Loucy (cell line): ENCODE results near the gene ARMH3.

Source experiments
- H2AFZ ChIP-seq: fragments of 200-600 bp; sonication (generic); 2 replicates; pipeline ENCODE4 v1.6.0; 2016; ENCODE audit warnings: antibody characterized with exemption, mild to moderate bottlenecking, low read length, moderate library complexity
- H3F3A ChIP-seq: fragments of 200-600 bp; 2 replicates; pipeline ENCODE4 v1.6.0; 2016; ENCODE audit warnings: antibody characterized with exemption, low read depth, mild to moderate bottlenecking
- H3K27me3 ChIP-seq: fragments of 200-600 bp; sonication (generic); 2 replicates; pipeline ENCODE4 v1.6.1; 2014; ENCODE audit warnings: low read length, mild to moderate bottlenecking; ENCODE audit not compliant: insufficient read depth, poor library complexity, severe bottlenecking
- H3K36me3 ChIP-seq: fragments of 200-600 bp; sonication (generic); 2 replicates; pipeline ENCODE4 v1.6.1; 2016; ENCODE audit warnings: low read length; ENCODE audit not compliant: insufficient read depth
- H3K4me1 ChIP-seq: fragments of 200-600 bp; sonication (generic); 2 replicates; pipeline ENCODE4 v1.5.1; 2014; ENCODE audit warnings: low read length, mild to moderate bottlenecking; ENCODE audit not compliant: insufficient read depth, poor library complexity, severe bottlenecking
- H3K4me2 ChIP-seq: fragments of 200-600 bp; sonication (generic); 2 replicates; pipeline ENCODE4 v1.6.0; 2014; ENCODE audit warnings: antibody characterized with exemption, low read length, low read depth, mild to moderate bottlenecking; ENCODE audit not compliant: poor library complexity, severe bottlenecking
- H3K4me3 ChIP-seq: fragments of 200-600 bp; sonication (generic); 2 replicates; pipeline ENCODE4 v1.5.1; 2014; ENCODE audit warnings: low read length, mild to moderate bottlenecking, mixed read lengths; ENCODE audit not compliant: poor library complexity, severe bottlenecking
- H3K79me2 ChIP-seq: fragments of 200-600 bp; sonication (generic); 2 replicates; pipeline ENCODE4 v1.6.1; 2014; ENCODE audit warnings: low read length; ENCODE audit not compliant: insufficient read depth
- H3K9ac ChIP-seq: fragments of 200-600 bp; sonication (generic); 2 replicates; pipeline ENCODE4 v1.6.0; 2014; ENCODE audit warnings: mild to moderate bottlenecking, low read depth, low read length, moderate library complexity; ENCODE audit not compliant: poor library complexity, severe bottlenecking
- H3K9me2 ChIP-seq: fragments of 200-600 bp; sonication (generic); replicated peaks from 2 replicates; pipeline ENCODE4 v1.6.1; 2016; ENCODE audit warnings: low read depth, low read length, mixed read lengths
- H3K9me3 ChIP-seq: fragments of 200-600 bp; sonication (generic); 2 replicates; pipeline ENCODE4 v1.6.1; 2014; ENCODE audit warnings: mild to moderate bottlenecking, antibody characterized with exemption, low read length, low read depth; ENCODE audit not compliant: insufficient read depth
- H4K20me1 ChIP-seq: fragments of 200-600 bp; sonication (generic); 2 replicates; pipeline ENCODE4 v1.6.0; 2014; ENCODE audit warnings: antibody characterized with exemption, low read length, mild to moderate bottlenecking; ENCODE audit not compliant: insufficient read depth, poor library complexity, severe bottlenecking
- EZH2phosphoT487 ChIP-seq: fragments of 200-600 bp; IDR thresholded peaks from 2 replicates; pipeline ENCODE4 v1.6.1; 2018; ENCODE audit warnings: antibody characterized with exemption, mild to moderate bottlenecking, moderate library complexity, borderline replicate concordance
- TF ChIP-seq, protein P1 (sequence below): fragments of 200-600 bp; sonication (generic); conservative IDR thresholded peaks from 2 replicates; pipeline ENCODE4 v1.5.1; 2014; ENCODE audit warnings: mild to moderate bottlenecking, antibody characterized with exemption, low read length

The ARMH3 gene

GRCh38 chr10:101950213-101950612 is 105.8 kb downstream of the ARMH3 start:
- Histone ChIP-seq H4K20me1 (no peaks in the 10 kb centered on the region), H3K9me3 (peaks cover 16% of the 10 kb centered on the region), H3F3A (no peaks in the 10 kb centered on the region), H3K4me1 (no peaks in the 10 kb centered on the region), H3K9me2 (no peaks in the 10 kb centered on the region), H3K27me3 (no peaks in the 10 kb centered on the region), H2AFZ (no peak overlapping the region), H3K36me3 (peaks cover 35% of the 10 kb centered on the region), H3K9ac (no peak overlapping the region), H3K4me2 (no peak overlapping the region), H3K4me3 (no peak overlapping the region), H3K79me2 (no peaks in the 10 kb centered on the region)
- TF ChIP-seq, protein P1, sequence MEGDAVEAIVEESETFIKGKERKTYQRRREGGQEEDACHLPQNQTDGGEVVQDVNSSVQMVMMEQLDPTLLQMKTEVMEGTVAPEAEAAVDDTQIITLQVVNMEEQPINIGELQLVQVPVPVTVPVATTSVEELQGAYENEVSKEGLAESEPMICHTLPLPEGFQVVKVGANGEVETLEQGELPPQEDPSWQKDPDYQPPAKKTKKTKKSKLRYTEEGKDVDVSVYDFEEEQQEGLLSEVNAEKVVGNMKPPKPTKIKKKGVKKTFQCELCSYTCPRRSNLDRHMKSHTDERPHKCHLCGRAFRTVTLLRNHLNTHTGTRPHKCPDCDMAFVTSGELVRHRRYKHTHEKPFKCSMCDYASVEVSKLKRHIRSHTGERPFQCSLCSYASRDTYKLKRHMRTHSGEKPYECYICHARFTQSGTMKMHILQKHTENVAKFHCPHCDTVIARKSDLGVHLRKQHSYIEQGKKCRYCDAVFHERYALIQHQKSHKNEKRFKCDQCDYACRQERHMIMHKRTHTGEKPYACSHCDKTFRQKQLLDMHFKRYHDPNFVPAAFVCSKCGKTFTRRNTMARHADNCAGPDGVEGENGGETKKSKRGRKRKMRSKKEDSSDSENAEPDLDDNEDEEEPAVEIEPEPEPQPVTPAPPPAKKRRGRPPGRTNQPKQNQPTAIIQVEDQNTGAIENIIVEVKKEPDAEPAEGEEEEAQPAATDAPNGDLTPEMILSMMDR, result no peak
- no peak for TF ChIP-seq EZH2phosphoT487

DNA sequence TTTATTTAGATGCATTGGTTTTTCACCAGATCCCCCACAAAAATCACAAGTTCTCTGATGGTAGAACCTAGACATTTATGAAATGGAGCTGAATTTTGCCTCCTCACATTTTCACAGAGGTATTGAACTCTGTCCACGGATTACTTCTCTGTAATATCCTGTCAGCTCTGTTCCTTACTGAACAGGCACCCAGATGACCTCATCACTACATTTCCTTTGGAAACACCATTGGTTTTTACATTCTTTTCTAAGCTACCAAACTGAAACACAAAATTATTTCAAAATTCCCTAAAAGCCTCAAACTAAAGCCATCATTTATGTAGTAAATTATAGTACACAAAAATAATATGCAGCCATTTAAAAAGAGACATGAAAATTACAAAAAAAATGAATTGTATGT is 114.1 kb downstream of the ARMH3 start:
- H4K20me1 ChIP-seq, result no peaks in the 10 kb centered on the region
- H3K36me3 ChIP-seq, result peaks cover 22% of the 10 kb centered on the region; the same call in 1 of the 2 replicates
- H3K4me2 ChIP-seq, result no peak overlapping the region
- no peaks in the 10 kb centered on the region for H3F3A ChIP-seq
- no peaks in the 10 kb centered on the region for H3K4me1 ChIP-seq
- no peak for TF ChIP-seq EZH2phosphoT487
- TF ChIP-seq, protein P1, result no peak
- peaks cover 4% of the 10 kb centered on the region; the same call in 1 of the 2 replicates for H3K79me2 ChIP-seq
- H3K9ac ChIP-seq, result no peak overlapping the region
- no peaks in the 10 kb centered on the region for H3K27me3 ChIP-seq
- H2AFZ ChIP-seq, result no peak overlapping the region
- H3K4me3 ChIP-seq, result no peak overlapping the region
- no peaks in the 10 kb centered on the region for H3K9me3 ChIP-seq
- H3K9me2 ChIP-seq, result no peaks in the 10 kb centered on the region

DNA sequence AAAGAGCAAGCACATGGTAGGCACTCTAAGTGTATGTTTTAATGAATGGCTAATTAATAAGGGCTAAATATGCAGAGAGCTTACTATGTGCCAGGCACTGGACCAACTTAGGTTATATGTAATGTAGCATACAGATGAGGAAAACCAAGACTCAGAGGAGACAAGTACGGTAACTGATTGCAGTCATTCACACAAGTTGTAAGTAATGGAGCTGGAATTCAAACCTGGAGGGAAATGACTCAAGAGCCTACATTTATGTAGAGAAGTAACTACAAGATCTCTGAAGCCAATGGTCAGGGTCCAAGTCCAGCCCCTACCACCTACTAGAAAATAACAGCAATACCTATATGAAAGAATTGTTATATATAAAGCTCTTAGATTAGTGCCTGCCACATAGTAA is 115.1 kb downstream of the ARMH3 start:
- Histone ChIP-seq H3K36me3 (peaks cover 22% of the 10 kb centered on the region; the same call in 1 of the 2 replicates), H3K9ac (no peak overlapping the region), H3K27me3 (no peaks in the 10 kb centered on the region), H3K4me2 (no peak overlapping the region), H3K4me3 (no peak overlapping the region), H4K20me1 (no peaks in the 10 kb centered on the region), H3F3A (no peaks in the 10 kb centered on the region), H3K9me2 (no peaks in the 10 kb centered on the region), H3K9me3 (no peaks in the 10 kb centered on the region), H3K79me2 (peaks cover 7% of the 10 kb centered on the region; the same call in 1 of the 2 replicates), H2AFZ (no peak overlapping the region), H3K4me1 (no peaks in the 10 kb centered on the region)
- TF ChIP-seq, protein P1, result no peak
- no peak for TF ChIP-seq EZH2phosphoT487
